HG03565 (cell line): ENCODE data around the gene GULP1.

Experiments used
- ATAC-seq: cut with Tn5 transposase; IDR thresholded peaks from one replicate; pipeline ENCODE4 v1.9.1; 2021; ENCODE audit warnings: mild to moderate bottlenecking, moderate library complexity; ENCODE audit not compliant: unreplicated experiment

The GULP1 gene

DNA sequence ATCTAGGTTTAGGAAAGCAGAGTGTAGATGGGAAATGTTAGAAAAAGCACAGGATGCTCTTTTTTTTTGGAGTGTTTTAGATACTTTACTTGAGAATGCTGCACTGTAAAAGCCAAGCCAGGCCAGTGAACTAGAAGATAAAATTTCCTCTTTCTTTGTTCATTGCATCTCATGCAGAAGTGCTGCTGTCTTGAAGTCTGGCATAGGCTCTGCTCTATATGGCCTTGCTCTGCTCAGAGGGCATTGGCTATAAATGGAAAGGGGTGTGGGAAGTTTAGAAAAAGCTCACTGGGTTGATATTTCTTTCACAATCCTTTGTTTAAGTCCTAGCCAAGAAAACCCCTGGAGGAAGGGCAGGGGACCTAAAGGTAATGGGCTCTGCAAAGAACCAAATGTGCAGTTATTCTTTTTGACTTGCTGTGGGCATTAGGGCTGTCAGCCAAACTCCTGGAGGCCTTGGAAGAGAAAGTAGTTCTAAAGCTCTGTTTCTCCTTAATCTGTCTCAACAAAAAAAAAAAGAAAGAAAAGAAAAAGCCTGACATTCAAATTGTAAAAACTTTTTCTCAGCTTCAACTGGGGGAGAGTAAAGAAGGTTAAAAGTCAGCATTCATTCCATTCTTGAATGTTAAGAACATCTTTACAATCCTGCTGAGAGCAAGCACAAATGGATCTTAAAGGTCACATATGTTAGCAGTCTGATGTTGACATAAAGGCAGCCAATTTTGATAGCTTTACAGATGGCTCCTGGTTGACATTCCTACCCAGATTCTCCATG is 338.3 kb downstream of the GULP1 start:
- ATAC-seq: no peak

DNA sequence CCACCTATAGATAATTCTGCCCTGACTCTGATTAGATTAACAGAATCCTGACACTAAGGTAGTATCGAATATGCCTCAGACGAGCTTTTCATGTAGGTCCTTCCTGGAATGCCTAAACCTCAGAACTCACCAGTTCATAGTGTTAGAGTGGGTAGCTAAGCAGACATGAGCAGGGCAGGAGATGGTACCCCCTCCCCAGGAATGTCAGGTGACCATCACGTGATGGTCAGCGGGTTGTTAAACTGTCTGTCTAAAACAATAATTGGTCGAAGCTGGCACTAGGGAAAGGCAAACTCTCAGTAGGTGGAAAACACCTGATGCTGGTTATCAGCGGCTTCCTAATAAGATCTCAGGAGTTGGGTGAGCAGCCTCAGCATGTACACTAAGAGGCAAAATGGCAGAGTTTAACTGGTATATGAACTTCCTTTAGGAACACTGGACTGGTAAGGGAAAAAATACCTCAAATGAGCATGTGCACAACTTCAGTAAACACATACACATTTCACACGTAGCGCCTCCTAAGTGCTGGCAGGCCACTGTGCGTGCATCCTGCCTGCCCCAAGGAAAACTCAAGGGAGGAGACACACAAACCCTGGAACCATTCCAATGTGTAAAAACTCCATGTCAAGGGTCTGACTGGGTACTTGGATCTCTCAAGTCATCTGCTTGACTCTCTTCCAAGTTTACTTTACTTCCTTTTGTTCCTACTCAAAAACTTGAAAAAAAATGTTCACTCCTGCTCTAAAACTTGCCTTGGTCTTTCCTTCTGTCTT is 339.5 kb downstream of the GULP1 start:
- no peak for ATAC-seq

DNA sequence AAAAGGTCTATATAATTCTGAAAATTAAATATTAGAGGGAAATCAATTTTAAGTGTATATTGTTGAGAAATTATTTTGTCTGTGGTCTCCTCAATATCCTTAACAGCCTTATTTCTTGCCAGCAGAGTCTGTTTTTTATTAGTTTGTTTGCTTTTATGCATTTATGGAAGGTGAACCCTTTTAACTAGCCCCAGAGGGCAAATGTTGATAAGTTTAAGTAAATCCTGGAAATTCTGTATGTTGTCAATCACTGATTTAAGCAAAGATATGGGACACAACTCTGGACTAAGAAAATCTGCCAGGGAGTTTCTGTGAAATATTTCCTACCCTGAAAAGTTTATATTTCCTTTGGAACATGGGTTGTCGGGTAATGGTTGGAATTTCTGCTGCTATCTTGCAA is 343.0 kb downstream of the GULP1 start:
- no peak for ATAC-seq
